GM12878 (cell line): ENCODE results near the gene SORL1. TPM values are rescaled to one million over a fixed set of nuclear protein-coding genes. Genes with fewer than 3 reads are reported as not detected.
A peak's percentile ranks its signal among the peaks of the same experiment; 100 is the strongest.

Source experiments
- ATAC-seq: fragments of 200-7000 bp; cut with Tn5 transposase; 3 replicates; pipeline ENCODE4 v1.9.1; 2020; ENCODE audit warnings: mild to moderate bottlenecking, moderate library complexity
- BruUV-seq: library from RNA; stranded (reverse); fragments of 400-500 nt; replicated peaks from 2 replicates; lab custom pipeline; 2021; lab: Mats Ljungman, UMichigan
- CTCF ChIA-PET: fragments of 300-600 bp; sonication (Branson Sonifier 250); formaldehyde crosslinking; extraction: SDS; loops from one replicate; lab custom pipeline; 2021; ENCODE audit warnings: inconsistent platforms; lab: Yijun Ruan, JAX
- POLR2A ChIA-PET: fragments of 350-600 bp; formaldehyde crosslinking; extraction: SDS; loops from one replicate; lab custom pipeline; 2021; ENCODE audit warnings: inconsistent platforms; lab: Charles Lee
- RAD21 ChIA-PET: fragments of 300-600 bp; sonication (Branson Sonifier 250); formaldehyde crosslinking; loops from one replicate; lab custom pipeline; 2023; ENCODE audit warnings: antibody characterized with exemption; ENCODE audit not compliant: unreplicated experiment; lab: Charles Lee
- SMC1A ChIA-PET: fragments of 300-600 bp; sonication (Branson Sonifier 250); formaldehyde crosslinking; loops from one replicate; lab custom pipeline; 2023; ENCODE audit not compliant: unreplicated experiment, uncharacterized antibody; lab: Charles Lee
- DNase-seq: peaks from one replicate; pipeline ENCODE4 v3.0.0-alpha.2; 2011; ENCODE audit warnings: low read depth, low spot score
- FAIRE-seq: peaks from 3 replicates; lab custom pipeline; 2011; peaks lifted over from hg19 to GRCh38; lab: Jason Lieb, UNC
- H2AFZ ChIP-seq: 2 replicates; pipeline ENCODE4 v1.6.0; 2011; ENCODE audit warnings: low read depth, low read length, control low read depth; ENCODE audit not compliant: control insufficient read depth
- H3K27ac ChIP-seq: 2 replicates; pipeline ENCODE4 v1.5.1; 2011; ENCODE audit warnings: control low read depth; ENCODE audit not compliant: control insufficient read depth, insufficient read depth
- H3K27me3 ChIP-seq, 2 experiments: replicated peaks in 1 of 2; 2 replicates each; pipeline versions ENCODE4 v1.6.0 to v1.6.1; 2011; ENCODE audit warnings: low read length in 1 of 2; ENCODE audit not compliant: control insufficient read depth in 2 of 2, insufficient read depth in 2 of 2
- H3K36me3 ChIP-seq, 2 experiments: 2 replicates each; pipeline ENCODE4 v1.5.1; 2011; ENCODE audit warnings: low read length in 1 of 2; ENCODE audit not compliant: control insufficient read depth in 2 of 2, insufficient read depth in 2 of 2
- H3K4me1 ChIP-seq: 2 replicates; pipeline ENCODE4 v1.6.1; 2011; ENCODE audit warnings: mild to moderate bottlenecking, low read length, moderate library complexity, mixed read lengths; ENCODE audit not compliant: control insufficient read depth, insufficient read depth
- H3K4me2 ChIP-seq: 2 replicates; pipeline ENCODE4 v1.6.0; 2011; ENCODE audit warnings: control low read depth; ENCODE audit not compliant: control insufficient read depth, insufficient read depth
- H3K4me3 ChIP-seq: fragments of 200-600 bp; sonication (generic); 2 replicates; pipeline ENCODE4 v1.5.1; 2016
- H3K79me2 ChIP-seq: 2 replicates; pipeline ENCODE4 v1.6.0; 2011; ENCODE audit warnings: low read length; ENCODE audit not compliant: control insufficient read depth, insufficient read depth
- H3K9ac ChIP-seq: 2 replicates; pipeline ENCODE4 v1.8.0; 2011; ENCODE audit warnings: low read length, control low read depth, mixed read lengths; ENCODE audit not compliant: control insufficient read depth, insufficient read depth
- H3K9me3 ChIP-seq: replicated peaks from 3 replicates; pipeline ENCODE4 v1.5.1; 2011; ENCODE audit warnings: mild to moderate bottlenecking, low read length; ENCODE audit not compliant: control insufficient read depth, insufficient read depth
- H4K20me1 ChIP-seq: 2 replicates; pipeline ENCODE4 v1.6.0; 2011; ENCODE audit not compliant: control insufficient read depth, insufficient read depth
- ESRRA ChIP-seq: IDR thresholded peaks from 2 replicates; pipeline ENCODE4 v1.6.1; 2012; ENCODE audit warnings: mild to moderate bottlenecking, low read length, improper control_type of control experiment
- REST ChIP-seq: IDR thresholded peaks from 2 replicates; pipeline ENCODE4 v1.6.1; 2012; ENCODE audit warnings: mild to moderate bottlenecking, low read depth, low read length
- STAT1 ChIP-seq: fragments of 450-650 bp; conservative IDR thresholded peaks from 2 replicates; pipeline ENCODE4 v1.6.1; 2014; ENCODE audit warnings: antibody characterized with exemption, mild to moderate bottlenecking
- ZNF384 ChIP-seq: IDR thresholded peaks from 2 replicates; pipeline ENCODE4 v1.6.1; 2012; ENCODE audit warnings: low read depth, mild to moderate bottlenecking, low read length, improper control_type of control experiment, borderline replicate concordance
- WGBS: methylation state at CpG from one replicate; pipeline ENCODE4 v1.1.6; 2016; ENCODE audit warnings: low lambda C conversion rate; ENCODE audit not compliant: insufficient replicate concordance, insufficient coverage; ENCODE audit errors: missing lambda C conversion rate; 5-methylcytosine and 5-hydroxymethylcytosine counted together
- in situ Hi-C: fragments of 300-500 bp; cut with MboI; formaldehyde crosslinking; loops from 9 replicates; pipeline ENCODE4 v1.14.3; 2018; ENCODE audit warnings: mixed read lengths
- intact Hi-C: fragments of 100-400 bp; cut with micrococcal nuclease; formaldehyde crosslinking; loops from one replicate; pipeline ENCODE4 v1.14.2; 2022; ENCODE audit not compliant: unreplicated experiment
- polyA plus RNA-seq, 11 experiments: library from polyadenylated mRNA; depleted of rRNA in 4 of 11; unstranded in 6 of 11; stranded (reverse) in 5 of 11; fragments of >200 nt; fragmentation: Nextera tagmentation in 4 of 11; fragmentation: Illumina TruSeq in 1 of 11; extraction: Ambion mirVana in 4 of 11; extraction: Trizol in 1 of 11; gene quantifications; 1 replicate in 1 of 11; 2 replicates in 10 of 11; pipeline versions ENCODE4 v1.2.1 to v1.2.3, GENCODE V29; 2011 to 2016; ENCODE audit warnings: inconsistent platforms in 2 of 11, missing spikeins in 2 of 11, low read depth in 1 of 11
- total RNA-seq, 4 experiments: library from RNA; depleted of rRNA in 3 of 4; stranded (reverse); fragments of >200 nt in 3 of 4; fragmentation: Illumina TruSeq in 1 of 4; extraction: Trizol in 1 of 4; gene quantifications; 2 replicates each; pipeline versions ENCODE4 v1.2.1 to v1.2.3, GENCODE V29; 2013 to 2021

SORL1 gene
- total and polyA plus RNA-seq, 10 of the 15 experiments (the other 5 are each of a cell fraction or from before 2014, with no cell fraction given): 20.2 to 107 (median 59.9) TPM

GRCh38 chr11:121405646-121406045, 46.5 kb upstream of the SORL1 start:
- Histone ChIP-seq H3K4me2 (no peak overlapping the region), H3K9ac (no peak overlapping the region), H3K4me3 (no peak overlapping the region), H4K20me1 (no peaks in the 10 kb centered on the region), H2AFZ (peak overlapping the region; percentile 19; the same call in 1 of the 2 replicates), H3K27ac (no peak overlapping the region), H3K79me2 (no peaks in the 10 kb centered on the region), H3K36me3 (no peaks in the 10 kb centered on the region)
- CTCF ChIA-PET: interaction anchor here (0.7 to 3.0 kb wide), 10 partner anchors 9 to 46 kb away, joined by 3 to 13 read pairs (median 4); no protein-coding TSS in a partner anchor
- ATAC-seq: no peak
- in situ Hi-C loops: no loop called here
- intact Hi-C loops: no loop called here
- POLR2A ChIA-PET: interaction anchor here (0.6 to 1.7 kb wide), 5 partner anchors 12 to 1549 kb away, joined by 3 to 11 read pairs (median 4); no protein-coding TSS in a partner anchor
- FAIRE-seq: no peak
- no peak for DNase-seq
- RAD21 ChIA-PET: interaction anchor here (0.6 to 1.5 kb wide), 10 partner anchors 11 to 184 kb away, joined by 3 to 7 read pairs (median 4); no protein-coding TSS in a partner anchor
- 0% methylated on average over 1 of the region's 1 CpG for WGBS
- no TSS peak for BruUV-seq
- TF ChIP-seq ESRRA (no peak), STAT1 (no peak), REST (no peak), ZNF384 (peak; percentile 35; the same call in 1 of the 2 replicates)
- TF ChIP-seq, all 136 proteins: peak for 1
- Histone ChIP-seq H3K9me3 (peaks cover 5% of the 10 kb centered on the region; the same call in 2 of the 3 replicates), H3K27me3 (no peaks in the 10 kb centered on the region), H3K4me1 (peaks cover 5% of the 10 kb centered on the region; the same call in 1 of the 2 replicates)
- SMC1A ChIA-PET: interaction anchor here (0.7 to 5.2 kb wide), 20 partner anchors 8 to 1440 kb away, joined by 3 to 46 read pairs (median 5); no protein-coding TSS in a partner anchor
